BLaER1 (cell line): Measurements from ENCODE around the gene TUSC2.
A peak's percentile ranks its signal among the peaks of the same experiment; 100 is the strongest.

Experiments used
- H3K27ac ChIP-seq: shearing (Covaris generic); formaldehyde crosslinking; 2 replicates; pipeline ENCODE4 v1.8.1; 2022
- H3K27me3 ChIP-seq: shearing (Covaris generic); formaldehyde crosslinking; 2 replicates; pipeline ENCODE4 v1.8.1; 2022
- H3K36me3 ChIP-seq: shearing (Covaris generic); formaldehyde crosslinking; 2 replicates; pipeline ENCODE4 v1.8.1; 2022
- H3K4me1 ChIP-seq: shearing (Covaris generic); formaldehyde crosslinking; 2 replicates; pipeline ENCODE4 v1.8.1; 2022
- H3K4me2 ChIP-seq: shearing (Covaris generic); formaldehyde crosslinking; 2 replicates; pipeline ENCODE4 v1.8.1; 2022
- H3K4me3 ChIP-seq: shearing (Covaris generic); formaldehyde crosslinking; 2 replicates; pipeline ENCODE4 v1.8.1; 2022
- H3K9ac ChIP-seq: shearing (Covaris generic); formaldehyde crosslinking; 2 replicates; pipeline ENCODE4 v1.8.1; 2022
- H3K9me3 ChIP-seq: shearing (Covaris generic); formaldehyde crosslinking; 2 replicates; pipeline ENCODE4 v1.8.1; 2022
- H4K20me1 ChIP-seq: shearing (Covaris generic); formaldehyde crosslinking; 2 replicates; pipeline ENCODE4 v1.8.1; 2022
- Cebpa-rat ChIP-seq: shearing (Covaris generic); IDR thresholded peaks from 2 replicates; pipeline ENCODE4 v1.8.1; 2022

Gene TUSC2

GRCh38 chr3:50337175-50337861 lies 9.3 kb upstream of the TUSC2 start:
- H4K20me1 ChIP-seq: peaks cover 48% of the 10 kb centered on the region
- H3K36me3 ChIP-seq: peaks cover 38% of the 10 kb centered on the region
- peak overlapping the region; percentile 97 for H3K27ac ChIP-seq
- H3K27me3 ChIP-seq: peaks cover 25% of the 10 kb centered on the region
- H3K4me3 ChIP-seq: peak overlapping the region; percentile 88
- TF ChIP-seq Cebpa-rat: no peak
- H3K4me1 ChIP-seq: peaks cover 76% of the 10 kb centered on the region
- peak overlapping the region; percentile 95 for H3K4me2 ChIP-seq
- H3K9ac ChIP-seq: peak overlapping the region; percentile 94
- no peaks in the 10 kb centered on the region for H3K9me3 ChIP-seq

DNA sequence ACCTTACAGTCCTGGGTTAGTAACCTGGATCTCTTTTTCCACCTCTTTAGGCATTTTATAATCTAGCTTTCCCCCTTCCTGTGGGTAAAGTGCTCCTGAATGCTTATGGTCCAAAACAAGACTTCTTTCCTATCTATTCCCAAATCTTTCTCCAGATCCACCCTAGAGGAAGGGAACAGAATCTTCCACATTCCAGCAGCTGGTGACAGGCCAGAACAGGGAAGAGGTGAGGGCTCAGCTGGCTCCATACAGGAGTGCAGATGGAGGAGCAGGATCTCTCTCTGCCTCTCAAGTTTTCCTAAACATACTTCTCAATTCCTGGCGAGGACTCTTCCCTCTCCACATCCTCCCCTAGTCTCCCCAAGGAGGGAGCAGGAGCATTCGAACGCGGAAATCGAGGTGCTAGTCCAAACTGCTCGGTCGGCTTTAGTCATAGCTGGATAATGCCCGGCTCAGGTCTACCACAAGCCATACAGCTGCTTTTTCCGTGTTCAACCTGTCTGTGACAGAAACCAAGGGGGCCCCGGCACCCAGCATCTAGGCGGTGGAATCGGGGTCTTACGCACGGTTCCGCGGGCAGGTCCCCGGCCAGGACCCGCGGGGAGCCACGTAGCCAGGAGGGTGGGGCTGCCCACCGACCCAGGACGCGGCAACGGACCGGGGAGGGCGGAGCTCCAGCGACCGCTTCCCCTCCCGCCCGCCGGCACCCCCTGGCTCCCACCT lies 8.6 kb upstream of the TUSC2 start:
- Histone ChIP-seq H3K4me1 (peaks cover 71% of the 10 kb centered on the region), H3K4me3 (peak overlapping the region; percentile 88), H3K4me2 (peak overlapping the region; percentile 95), H3K9ac (peak overlapping the region; percentile 94), H4K20me1 (peaks cover 55% of the 10 kb centered on the region), H3K27me3 (peaks cover 22% of the 10 kb centered on the region), H3K36me3 (peaks cover 46% of the 10 kb centered on the region), H3K9me3 (no peaks in the 10 kb centered on the region), H3K27ac (peak overlapping the region; percentile 97)
- TF ChIP-seq Cebpa-rat: no peak

GRCh38 chr3:50334339-50335075 lies 6.5 kb upstream of the TUSC2 start:
- Histone ChIP-seq H3K36me3 (peaks cover 67% of the 10 kb centered on the region), H3K27ac (peak overlapping the region; percentile 32; the same call in 1 of the 2 replicates), H3K27me3 (peaks cover 1% of the 10 kb centered on the region; the same call in 1 of the 2 replicates), H3K9me3 (no peaks in the 10 kb centered on the region), H3K4me3 (no peak overlapping the region; the same call in 1 of the 2 replicates), H3K4me2 (peak overlapping the region; percentile 95), H3K4me1 (peaks cover 50% of the 10 kb centered on the region), H4K20me1 (peaks cover 76% of the 10 kb centered on the region), H3K9ac (peak overlapping the region; percentile 94)
- no peak for TF ChIP-seq Cebpa-rat

DNA sequence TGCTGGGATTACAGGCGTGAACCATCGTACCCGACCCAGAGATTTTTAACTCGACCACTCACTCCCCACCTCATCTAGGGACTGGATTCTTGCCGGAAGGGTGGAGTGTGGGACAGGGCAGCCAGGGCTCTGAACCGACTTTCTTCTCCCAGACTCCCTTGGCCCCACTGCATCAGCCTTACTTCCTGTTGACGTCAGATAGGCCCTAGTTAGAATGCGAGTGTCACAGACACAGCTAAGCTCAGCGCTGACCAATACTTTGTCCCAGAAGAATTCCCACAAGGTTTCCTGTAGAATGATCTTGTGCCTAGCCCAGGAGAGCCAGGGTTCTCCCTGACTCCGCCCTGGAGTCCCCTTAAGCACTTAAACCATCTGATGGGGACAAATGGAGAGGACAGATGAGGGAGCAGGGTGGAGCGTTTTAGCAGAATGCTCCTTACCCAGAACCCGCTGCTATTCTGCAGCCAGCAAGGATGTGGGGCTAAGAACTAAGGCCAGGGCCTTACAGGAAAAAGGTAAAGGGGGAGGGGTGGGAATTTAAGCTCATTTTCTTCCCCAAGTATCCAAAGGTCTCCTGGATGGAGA lies 5.8 kb upstream of the TUSC2 start:
- H3K4me1 ChIP-seq: peaks cover 47% of the 10 kb centered on the region

GRCh38 chr3:50331364-50331907 lies 3.4 kb upstream of the TUSC2 start:
- Histone ChIP-seq H4K20me1 (peaks cover 85% of the 10 kb centered on the region), H3K36me3 (peaks cover 76% of the 10 kb centered on the region), H3K4me1 (peaks cover 55% of the 10 kb centered on the region), H3K4me2 (no peak overlapping the region), H3K9me3 (no peaks in the 10 kb centered on the region), H3K27ac (no peak overlapping the region), H3K27me3 (no peaks in the 10 kb centered on the region), H3K9ac (no peak overlapping the region), H3K4me3 (no peak overlapping the region)
- TF ChIP-seq Cebpa-rat: no peak

More for the DNA sequence above, 5.8 kb upstream of the TUSC2 start:
- H3K27me3 ChIP-seq: no peaks in the 10 kb centered on the region
- H4K20me1 ChIP-seq: peaks cover 79% of the 10 kb centered on the region
- H3K4me2 ChIP-seq: peak overlapping the region; percentile 95
- no peaks in the 10 kb centered on the region for H3K9me3 ChIP-seq
- H3K4me3 ChIP-seq: no peak overlapping the region
- H3K36me3 ChIP-seq: peaks cover 72% of the 10 kb centered on the region
- TF ChIP-seq Cebpa-rat: no peak
- peak overlapping the region; percentile 94 for H3K9ac ChIP-seq
- peak overlapping the region; percentile 32; the same call in 1 of the 2 replicates for H3K27ac ChIP-seq

DNA sequence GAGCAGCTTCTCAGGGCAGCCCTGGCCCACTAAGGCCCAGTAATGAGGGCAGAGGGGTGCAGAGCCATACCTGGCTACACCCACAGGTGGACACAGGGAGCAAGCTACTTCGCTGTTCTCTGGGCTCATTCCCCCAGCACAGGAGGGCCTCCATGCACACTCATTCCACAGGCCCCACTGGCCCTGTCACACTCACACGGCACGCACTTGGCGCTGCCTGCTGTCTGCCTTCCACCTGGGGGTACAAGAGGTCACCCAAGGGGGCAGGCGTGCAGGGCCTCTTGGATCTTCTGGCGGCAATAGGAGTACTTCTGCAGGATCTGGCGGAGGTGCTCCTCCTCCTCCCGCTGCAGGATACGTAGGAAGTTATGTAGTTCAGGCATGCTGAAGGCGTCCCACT lies 2.3 kb upstream of the TUSC2 start:
- Histone ChIP-seq H3K4me2 (no peak overlapping the region), H4K20me1 (peaks cover 74% of the 10 kb centered on the region), H3K27me3 (no peaks in the 10 kb centered on the region), H3K4me1 (peaks cover 44% of the 10 kb centered on the region), H3K36me3 (peaks cover 78% of the 10 kb centered on the region), H3K9me3 (no peaks in the 10 kb centered on the region), H3K4me3 (no peak overlapping the region), H3K27ac (no peak overlapping the region), H3K9ac (no peak overlapping the region)
- no peak for TF ChIP-seq Cebpa-rat

DNA sequence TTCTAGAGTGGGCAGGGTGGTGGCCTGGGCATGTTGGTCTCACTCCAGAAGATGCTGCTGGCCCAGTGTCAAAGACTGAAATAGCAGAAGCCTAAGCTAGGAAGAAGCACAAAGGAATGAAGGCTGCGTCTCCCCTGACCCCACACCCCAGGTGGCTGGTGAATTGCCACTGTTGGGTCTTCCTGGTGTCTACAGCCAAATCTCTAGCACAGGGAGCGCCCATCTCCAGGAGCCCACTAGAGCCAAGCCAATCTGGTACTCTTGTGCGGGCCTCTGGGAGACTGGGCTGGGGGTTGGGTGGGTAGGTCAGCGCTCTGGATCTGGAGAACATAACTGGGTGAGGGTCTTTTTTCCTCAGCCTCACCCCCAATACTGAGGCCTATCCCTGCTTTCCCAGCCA lies 894 bp downstream of the TUSC2 start:
- Histone ChIP-seq H4K20me1 (peaks cover 42% of the 10 kb centered on the region), H3K4me2 (peak overlapping the region; percentile 98), H3K27ac (peak overlapping the region; percentile 87), H3K4me3 (peak overlapping the region; percentile 87), H3K36me3 (peaks cover 63% of the 10 kb centered on the region), H3K27me3 (no peaks in the 10 kb centered on the region), H3K9ac (peak overlapping the region; percentile 90), H3K4me1 (peaks cover 43% of the 10 kb centered on the region), H3K9me3 (no peaks in the 10 kb centered on the region)
- no peak for TF ChIP-seq Cebpa-rat

GRCh38 chr3:50326182-50326541 lies 1.9 kb downstream of the TUSC2 start:
- peaks cover 33% of the 10 kb centered on the region for H4K20me1 ChIP-seq
- peaks cover 53% of the 10 kb centered on the region for H3K36me3 ChIP-seq
- no peak for TF ChIP-seq Cebpa-rat
- H3K9ac ChIP-seq: 0 out of 2 replicates have a peak overlapping the region, but pooled peaks have one; percentile 24
- no peak overlapping the region for H3K4me3 ChIP-seq
- no peak overlapping the region for H3K4me2 ChIP-seq
- H3K4me1 ChIP-seq: peaks cover 47% of the 10 kb centered on the region
- H3K27me3 ChIP-seq: no peaks in the 10 kb centered on the region
- H3K27ac ChIP-seq: no peak overlapping the region
- no peaks in the 10 kb centered on the region for H3K9me3 ChIP-seq

DNA sequence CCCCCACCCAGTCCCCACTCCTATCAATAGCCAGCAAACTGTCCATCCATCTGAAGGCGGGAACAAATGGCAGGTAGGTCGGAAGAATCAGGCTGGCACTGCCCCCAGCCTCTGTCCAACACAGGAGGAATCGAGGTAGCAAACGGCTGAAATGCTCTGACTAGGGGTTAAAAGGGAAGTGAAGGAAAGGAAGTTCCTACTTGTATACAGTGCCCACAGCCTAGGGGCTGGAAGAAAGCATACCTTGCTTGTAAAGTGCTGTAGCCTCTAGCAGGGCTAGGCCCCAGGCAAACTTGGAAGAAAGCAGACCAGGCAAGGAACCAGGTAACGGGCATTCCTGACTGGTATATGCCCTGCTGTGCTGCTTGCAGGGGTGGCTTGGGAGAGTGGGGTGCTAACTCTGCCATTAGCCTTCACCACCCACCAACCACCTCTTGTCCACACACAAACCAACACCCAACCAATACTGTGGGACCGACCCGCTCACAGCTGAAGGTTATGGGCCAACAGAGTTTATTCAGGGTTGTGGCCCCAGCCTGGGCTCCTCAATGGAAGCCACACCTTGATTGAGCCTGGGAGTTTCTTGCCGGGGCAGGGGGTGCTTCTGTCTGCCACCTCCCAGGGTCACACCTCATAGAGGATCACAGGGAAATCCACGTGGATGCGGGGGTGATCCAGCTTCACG lies 2.4 kb downstream of the TUSC2 start:
- peaks cover 47% of the 10 kb centered on the region for H3K4me1 ChIP-seq
- no peak for TF ChIP-seq Cebpa-rat
- no peaks in the 10 kb centered on the region for H3K9me3 ChIP-seq
- 0 out of 2 replicates have a peak overlapping the region, but pooled peaks have one; percentile 24 for H3K9ac ChIP-seq
- no peak overlapping the region for H3K4me3 ChIP-seq
- H3K36me3 ChIP-seq: peaks cover 48% of the 10 kb centered on the region
- peaks cover 27% of the 10 kb centered on the region for H4K20me1 ChIP-seq
- no peak overlapping the region for H3K27ac ChIP-seq
- no peak overlapping the region for H3K4me2 ChIP-seq
- no peaks in the 10 kb centered on the region for H3K27me3 ChIP-seq
